GM23248 (cell line): ENCODE results near the gene C3orf52. TPM values are rescaled to one million over a fixed set of nuclear protein-coding genes. Genes with fewer than 3 reads are reported as not detected.

ENCODE experiments used
- DNase-seq: peaks from one replicate; pipeline ENCODE4 v3.0.0-alpha.2; 2015
- H2AFZ ChIP-seq: fragments of 200-600 bp; sonication (generic); 2 replicates; pipeline ENCODE4 v1.6.1; 2016; ENCODE audit warnings: antibody characterized with exemption
- H3F3A ChIP-seq: fragments of 200-600 bp; sonication (generic); 2 replicates; pipeline ENCODE4 v1.6.1; 2016; ENCODE audit warnings: mild to moderate bottlenecking, antibody characterized with exemption, mixed run types; ENCODE audit not compliant: insufficient read depth
- H3K27ac ChIP-seq: fragments of 200-600 bp; sonication (generic); 2 replicates; pipeline ENCODE4 v1.5.1; 2016; ENCODE audit warnings: mild to moderate bottlenecking
- H3K27me3 ChIP-seq: fragments of 200-600 bp; sonication (generic); replicated peaks from 2 replicates; pipeline ENCODE4 v1.6.1; 2016; ENCODE audit warnings: mild to moderate bottlenecking; ENCODE audit not compliant: insufficient read depth
- H3K36me3 ChIP-seq: fragments of 200-600 bp; sonication (generic); 2 replicates; pipeline ENCODE4 v1.6.1; 2016; ENCODE audit warnings: low read depth, mild to moderate bottlenecking
- H3K4me1 ChIP-seq: fragments of 200-600 bp; sonication (generic); 2 replicates; pipeline ENCODE4 v1.6.1; 2016; ENCODE audit warnings: mild to moderate bottlenecking; ENCODE audit not compliant: insufficient read depth
- H3K4me2 ChIP-seq: fragments of 200-600 bp; sonication (generic); one replicate; pipeline ENCODE4 v1.6.1; 2016; ENCODE audit warnings: mild to moderate bottlenecking; ENCODE audit not compliant: unreplicated experiment
- H3K4me3 ChIP-seq: fragments of 200-600 bp; sonication (generic); 2 replicates; pipeline ENCODE4 v1.5.1; 2016; ENCODE audit warnings: mild to moderate bottlenecking
- H3K79me2 ChIP-seq: fragments of 200-600 bp; sonication (generic); 2 replicates; pipeline ENCODE4 v1.6.1; 2016; ENCODE audit warnings: mild to moderate bottlenecking; ENCODE audit not compliant: insufficient read depth
- H3K9ac ChIP-seq: fragments of 200-600 bp; sonication (generic); 2 replicates; pipeline ENCODE4 v1.6.1; 2016; ENCODE audit warnings: mild to moderate bottlenecking
- H3K9me2 ChIP-seq: fragments of 200-600 bp; sonication (generic); 2 replicates; pipeline ENCODE4 v1.6.1; 2016; ENCODE audit warnings: mixed run types, mild to moderate bottlenecking, moderate library complexity; ENCODE audit not compliant: insufficient read depth
- H3K9me3 ChIP-seq: fragments of 200-600 bp; sonication (generic); one replicate; pipeline ENCODE4 v1.6.1; 2017; ENCODE audit warnings: low read depth
- H4K20me1 ChIP-seq: fragments of 200-600 bp; sonication (generic); 2 replicates; pipeline ENCODE4 v1.6.0; 2016; ENCODE audit not compliant: insufficient read depth
- EZH2 ChIP-seq: fragments of 200-600 bp; sonication (generic); IDR thresholded peaks from 2 replicates; pipeline ENCODE4 v1.6.1; 2018; ENCODE audit warnings: antibody characterized with exemption, mild to moderate bottlenecking; ENCODE audit not compliant: insufficient read depth, poor library complexity, severe bottlenecking
- EZH2phosphoT487 ChIP-seq: fragments of 200-600 bp; sonication (generic); IDR thresholded peaks from 2 replicates; pipeline ENCODE4 v1.6.1; 2018; ENCODE audit warnings: antibody characterized with exemption, moderate library complexity, mild to moderate bottlenecking, low read depth; ENCODE audit not compliant: insufficient read depth
- WGBS, 2 experiments: methylation state at CpG; one replicate each; pipeline ENCODE4 v1.1.6; 2015 to 2017; ENCODE audit warnings: low lambda C conversion rate in 2 of 2, low coverage in 1 of 2; ENCODE audit errors: missing lambda C conversion rate in 2 of 2; 5-methylcytosine and 5-hydroxymethylcytosine counted together
- in situ Hi-C: fragments of 300-500 bp; cut with MboI; formaldehyde crosslinking; loops from 2 replicates; pipeline ENCODE4 v1.15.0; 2020
- polyA plus RNA-seq: library from polyadenylated mRNA; unstranded; fragments of >200 nt; fragmentation: Nextera tagmentation; extraction: Ambion mirVana; gene quantifications from 2 replicates; pipeline ENCODE4 v1.2.1, GENCODE V29; 2016
- total RNA-seq: library from RNA; depleted of rRNA; stranded (reverse); fragments of >200 nt; shearing (Covaris generic); gene quantifications from 2 replicates; pipeline ENCODE4 v1.2.3, GENCODE V29; 2014

C3orf52 gene
- total and polyA plus RNA-seq, 2 experiments from 2014 or later, result 1.6 to 3.5 TPM

GRCh38 chr3:112128843-112129727 is 42.9 kb downstream of the C3orf52 start:
- H3F3A ChIP-seq, result no peaks in the 10 kb centered on the region
- TF ChIP-seq EZH2 (no peak), EZH2phosphoT487 (no peak)
- WGBS, 2 experiments, result 67 to 68% methylated on average over 7 of the region's 7 CpGs
- no peaks in the 10 kb centered on the region for H4K20me1 ChIP-seq
- no peaks in the 10 kb centered on the region for H3K9me3 ChIP-seq
- DNase-seq, result peak; percentile 47
- peaks cover 8% of the 10 kb centered on the region; the same call in 1 of the 2 replicates for H3K4me1 ChIP-seq
- H2AFZ ChIP-seq, result no peak overlapping the region
- H3K4me3 ChIP-seq, result no peak overlapping the region
- no peaks in the 10 kb centered on the region for H3K9me2 ChIP-seq
- no peaks in the 10 kb centered on the region for H3K36me3 ChIP-seq
- no peak overlapping the region for H3K4me2 ChIP-seq
- in situ Hi-C loops, result loop anchor here (25.0 kb wide), 1 partner anchor 383 kb away; no protein-coding TSS in a partner anchor
- no peak overlapping the region for H3K9ac ChIP-seq
- H3K79me2 ChIP-seq, result no peaks in the 10 kb centered on the region
- no peaks in the 10 kb centered on the region for H3K27me3 ChIP-seq
- peak overlapping the region; percentile 12; the same call in 1 of the 2 replicates for H3K27ac ChIP-seq

DNA sequence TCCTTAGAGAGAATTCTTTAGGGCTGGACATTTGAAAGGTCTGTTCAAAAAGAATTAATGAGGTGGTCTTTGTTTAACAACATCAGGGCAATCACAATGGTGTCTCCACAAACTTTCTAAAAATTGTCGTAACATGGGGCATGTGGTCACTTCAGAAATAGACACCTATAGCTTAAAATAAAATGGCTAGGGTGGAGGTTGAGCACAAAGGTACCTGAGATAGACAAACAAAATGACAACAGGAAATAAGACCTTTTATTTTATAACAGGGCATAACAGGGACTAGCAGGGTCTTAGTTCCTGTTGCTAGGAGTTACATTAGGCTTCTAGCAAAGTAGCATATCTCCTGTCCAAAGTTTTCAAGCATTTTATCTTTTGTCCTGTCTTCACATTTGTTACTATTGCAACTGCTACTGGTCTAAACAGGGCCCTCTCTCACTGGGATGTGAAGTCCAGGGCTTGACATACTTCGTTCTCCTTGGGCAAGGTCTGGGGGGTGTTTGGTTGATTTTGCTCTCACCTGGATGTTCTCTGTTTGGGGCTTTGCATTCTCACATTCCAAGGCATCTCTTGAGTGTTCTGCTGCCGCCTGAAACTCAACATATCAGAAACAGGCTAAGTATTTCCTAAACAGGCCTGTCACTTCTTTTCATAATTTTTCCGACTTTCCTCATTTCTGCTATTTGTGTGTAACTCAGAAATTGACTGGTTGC is 43.9 kb downstream of the C3orf52 start:
- no peak for DNase-seq
- no peaks in the 10 kb centered on the region for H3K27me3 ChIP-seq
- H3K4me3 ChIP-seq, result no peak overlapping the region
- no peak overlapping the region for H2AFZ ChIP-seq
- H3K4me2 ChIP-seq, result no peak overlapping the region
- H3K9me2 ChIP-seq, result no peaks in the 10 kb centered on the region
- no peaks in the 10 kb centered on the region for H4K20me1 ChIP-seq
- WGBS, 2 experiments, result 67 to 70% methylated on average over 4 of the region's 4 CpGs
- H3K4me1 ChIP-seq, result peaks cover 8% of the 10 kb centered on the region; the same call in 1 of the 2 replicates
- H3K79me2 ChIP-seq, result no peaks in the 10 kb centered on the region
- H3F3A ChIP-seq, result no peaks in the 10 kb centered on the region
- no peak overlapping the region for H3K9ac ChIP-seq
- no peaks in the 10 kb centered on the region for H3K36me3 ChIP-seq
- TF ChIP-seq EZH2phosphoT487, result no peak
- no peak for TF ChIP-seq EZH2
- in situ Hi-C loops, result loop anchor here (25.0 kb wide), 1 partner anchor 382 kb away; no protein-coding TSS in a partner anchor
- H3K27ac ChIP-seq, result no peak overlapping the region
- H3K9me3 ChIP-seq, result no peaks in the 10 kb centered on the region

- 86 to 99% methylated on average over 3 of the region's 3 CpGs for WGBS, 2 experiments
- Histone ChIP-seq H3K4me2 (no peak overlapping the region), H4K20me1 (no peaks in the 10 kb centered on the region), H3K9me3 (no peaks in the 10 kb centered on the region), H3K79me2 (no peaks in the 10 kb centered on the region), H3K27ac (no peak overlapping the region), H3K27me3 (no peaks in the 10 kb centered on the region), H2AFZ (no peak overlapping the region), H3K9me2 (no peaks in the 10 kb centered on the region), H3K4me3 (no peak overlapping the region), H3K36me3 (no peaks in the 10 kb centered on the region), H3K9ac (no peak overlapping the region), H3F3A (no peaks in the 10 kb centered on the region), H3K4me1 (peaks cover 8% of the 10 kb centered on the region; the same call in 1 of the 2 replicates)
- TF ChIP-seq EZH2 (no peak), EZH2phosphoT487 (no peak)
- DNase-seq, result no peak
- in situ Hi-C loops, result loop anchor here (25.0 kb wide), 1 partner anchor 382 kb away; no protein-coding TSS in a partner anchor
Observed at GRCh38 chr3:112130638-112130993, 44.4 kb downstream of the C3orf52 start.

DNA sequence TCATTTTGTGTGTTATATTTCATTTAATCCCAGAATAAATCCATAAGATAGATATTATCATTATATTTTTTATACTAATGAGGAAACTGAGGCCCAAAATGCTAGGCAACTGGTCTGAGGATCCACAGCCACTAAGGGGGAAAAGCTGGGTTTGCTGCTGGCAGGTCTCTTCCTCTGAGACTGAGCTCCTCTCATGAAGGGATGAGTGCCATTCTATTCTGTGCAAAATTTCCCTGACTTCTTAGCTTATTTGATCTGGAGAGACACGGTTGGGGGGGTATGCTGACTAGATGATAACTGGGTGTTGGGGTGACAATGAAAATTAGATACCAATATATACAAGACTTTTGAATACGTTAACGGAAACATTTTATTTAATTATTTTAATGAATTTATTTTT is 44.9 kb downstream of the C3orf52 start:
- in situ Hi-C loops, result loop anchor here (25.0 kb wide), 1 partner anchor 381 kb away; no protein-coding TSS in a partner anchor
- no peaks in the 10 kb centered on the region for H3K9me3 ChIP-seq

More for the DNA sequence above, 44.9 kb downstream of the C3orf52 start:
- Histone ChIP-seq H3K9ac (no peak overlapping the region), H4K20me1 (no peaks in the 10 kb centered on the region), H3K4me2 (no peak overlapping the region), H2AFZ (no peak overlapping the region), H3K36me3 (no peaks in the 10 kb centered on the region), H3K27me3 (no peaks in the 10 kb centered on the region), H3K27ac (no peak overlapping the region), H3K4me3 (no peak overlapping the region), H3K9me2 (no peaks in the 10 kb centered on the region), H3F3A (no peaks in the 10 kb centered on the region), H3K4me1 (peaks cover 8% of the 10 kb centered on the region; the same call in 1 of the 2 replicates), H3K79me2 (no peaks in the 10 kb centered on the region)
- no peak for DNase-seq
- 79 to 81% methylated on average over 3 of the region's 3 CpGs for WGBS, 2 experiments
- no peak for TF ChIP-seq EZH2phosphoT487
- TF ChIP-seq EZH2, result no peak
